GM18502 (cell line): Measurements from ENCODE around the gene SFXN2.
"Not testable (repeated sequence)": the region's sequence is repeated elsewhere in the genome, so short reads cannot be mapped to it uniquely, and the experiment has no call there.

Experiments used
- ATAC-seq: cut with Tn5 transposase; IDR thresholded peaks from one replicate; pipeline ENCODE4 v1.9.1; 2021; ENCODE audit warnings: mild to moderate bottlenecking; ENCODE audit not compliant: unreplicated experiment, poor library complexity

SFXN2 gene, protein sequence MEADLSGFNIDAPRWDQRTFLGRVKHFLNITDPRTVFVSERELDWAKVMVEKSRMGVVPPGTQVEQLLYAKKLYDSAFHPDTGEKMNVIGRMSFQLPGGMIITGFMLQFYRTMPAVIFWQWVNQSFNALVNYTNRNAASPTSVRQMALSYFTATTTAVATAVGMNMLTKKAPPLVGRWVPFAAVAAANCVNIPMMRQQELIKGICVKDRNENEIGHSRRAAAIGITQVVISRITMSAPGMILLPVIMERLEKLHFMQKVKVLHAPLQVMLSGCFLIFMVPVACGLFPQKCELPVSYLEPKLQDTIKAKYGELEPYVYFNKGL

DNA sequence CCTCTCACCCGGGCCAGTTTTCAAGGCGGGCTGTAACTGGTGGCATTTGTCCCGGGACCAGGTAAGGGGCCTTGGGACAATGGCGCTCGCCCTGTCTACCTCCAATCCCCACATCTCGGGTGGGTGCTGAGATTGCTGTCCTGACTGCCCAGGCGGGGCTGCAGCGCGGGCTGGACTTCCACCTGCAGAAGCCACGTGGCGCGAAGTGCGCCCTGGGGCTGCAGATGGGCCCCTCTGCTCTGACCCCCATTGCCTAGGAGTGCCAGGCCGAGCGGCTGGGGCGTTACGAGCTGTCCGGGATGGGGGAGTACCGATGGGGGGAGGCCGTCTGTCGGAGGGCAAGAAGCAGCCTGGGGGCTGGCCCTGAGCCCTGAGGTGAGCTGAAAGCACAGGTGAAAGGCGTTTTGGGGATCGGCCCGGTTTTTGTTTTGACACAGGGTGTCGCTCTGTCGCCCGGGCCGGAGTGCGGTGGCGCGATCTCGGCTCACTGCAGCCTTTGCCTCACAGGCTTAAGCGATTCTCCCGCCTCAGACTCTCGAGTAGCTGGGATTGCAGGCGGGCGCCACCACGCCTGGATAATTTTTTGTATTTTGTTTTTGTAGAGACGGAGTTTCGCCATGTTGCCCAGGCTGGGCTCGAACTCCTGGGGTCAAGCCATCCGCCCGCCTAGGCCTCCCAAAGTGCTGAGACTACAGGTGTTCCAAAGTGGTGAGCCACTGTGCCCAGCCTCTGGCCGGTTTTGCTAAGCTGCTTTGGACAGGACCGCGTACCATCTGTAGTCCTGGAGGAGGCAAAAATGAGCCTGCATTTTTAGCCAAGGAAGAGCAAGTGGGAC lies at the start of gene SFXN2:
Gene SFXN2 (plus strand): TSS at position 16 of the 835 bp plus-strand sequence. CDS start 12,001 bp downstream, outside the sequence.
- ATAC-seq = peak; percentile 25

DNA sequence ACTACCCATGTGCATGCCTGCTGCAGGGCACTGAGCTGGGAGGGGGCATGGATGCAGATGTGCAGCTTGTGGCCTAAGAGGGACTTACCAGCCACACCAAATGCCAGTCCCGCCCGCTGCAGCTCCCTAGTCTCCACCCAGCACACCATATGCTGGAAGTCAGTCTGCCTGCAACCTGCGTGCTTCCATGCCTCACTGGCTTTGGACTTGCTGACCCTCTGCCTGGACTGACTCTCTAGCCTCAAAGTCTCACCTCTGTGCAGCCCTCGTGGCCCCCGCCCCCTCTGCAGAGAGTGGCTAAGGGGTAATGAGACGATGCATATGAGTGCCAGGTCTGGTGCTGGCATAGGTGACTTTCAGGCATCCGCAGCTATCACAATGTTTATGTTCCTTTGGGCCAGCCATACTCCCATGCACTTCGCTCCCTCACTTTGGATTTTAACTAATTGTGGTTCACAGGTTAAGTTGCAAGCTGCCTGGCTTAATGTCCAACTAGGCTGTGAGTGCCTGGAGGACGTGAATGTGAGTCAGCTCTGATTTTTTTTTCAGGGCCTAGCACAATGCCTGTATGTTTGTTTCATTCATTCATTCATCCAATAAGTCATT lies 48.4 kb upstream of the SFXN2 start:
- no peak for ATAC-seq

DNA sequence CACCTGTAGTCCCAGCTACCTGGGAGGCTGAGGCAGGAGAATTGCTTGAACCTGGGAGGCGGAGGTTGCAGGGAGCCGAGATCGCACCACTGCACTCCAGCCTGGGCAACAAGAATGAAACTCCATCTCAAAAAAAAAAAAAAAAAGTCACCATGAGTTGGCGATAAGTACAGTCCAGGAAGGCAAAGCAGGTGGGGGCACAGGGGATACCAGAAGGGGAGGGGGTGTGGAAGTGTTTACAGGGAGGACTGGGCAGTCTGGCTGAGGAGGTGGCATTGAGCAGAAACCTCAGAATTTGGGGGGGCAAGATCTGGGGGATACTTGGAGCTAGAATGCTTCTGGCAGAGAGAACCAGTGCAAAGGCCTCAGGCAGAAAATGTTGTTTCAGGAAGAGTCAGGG lies 47.0 kb upstream of the SFXN2 start:
- not testable (repeated sequence) for ATAC-seq

DNA sequence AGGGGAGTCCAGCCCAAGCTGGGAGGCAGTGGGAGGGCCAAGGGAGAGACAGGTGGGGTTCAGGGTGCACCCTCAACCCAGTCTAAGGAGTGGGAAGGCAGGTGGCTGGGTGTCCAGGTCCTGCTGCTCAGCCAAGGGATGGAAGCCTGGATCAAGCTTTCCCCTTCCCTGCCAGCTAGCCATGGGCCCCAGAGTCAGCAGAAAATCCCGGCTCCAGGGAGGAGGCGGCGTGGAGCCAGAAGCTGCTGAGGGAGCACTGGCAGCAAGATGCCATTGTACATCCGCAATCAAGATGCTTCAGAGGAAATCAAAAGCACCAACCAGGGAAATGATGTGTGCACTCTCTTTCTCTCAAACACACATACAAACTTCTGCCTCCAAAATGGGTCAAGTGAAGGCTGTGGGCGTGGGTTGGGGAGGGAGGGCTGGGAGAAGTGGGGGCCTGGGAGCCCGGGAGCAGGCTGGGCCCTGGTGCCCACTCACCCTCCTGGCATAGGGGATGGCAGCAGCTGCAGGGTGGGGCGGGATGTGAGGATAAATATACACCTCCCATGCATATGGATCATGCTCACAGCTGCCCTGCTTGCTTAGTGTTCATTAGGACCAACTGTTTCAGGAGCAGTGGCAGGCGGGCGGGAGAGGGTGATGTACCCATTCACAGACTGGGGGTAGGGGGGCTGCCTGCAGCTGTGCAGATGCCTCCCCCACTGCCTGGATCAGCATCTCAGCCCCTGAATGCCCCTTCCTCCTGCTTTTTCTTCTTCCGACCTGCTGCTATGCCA lies 45.9 kb upstream of the SFXN2 start:
- no peak for ATAC-seq

DNA sequence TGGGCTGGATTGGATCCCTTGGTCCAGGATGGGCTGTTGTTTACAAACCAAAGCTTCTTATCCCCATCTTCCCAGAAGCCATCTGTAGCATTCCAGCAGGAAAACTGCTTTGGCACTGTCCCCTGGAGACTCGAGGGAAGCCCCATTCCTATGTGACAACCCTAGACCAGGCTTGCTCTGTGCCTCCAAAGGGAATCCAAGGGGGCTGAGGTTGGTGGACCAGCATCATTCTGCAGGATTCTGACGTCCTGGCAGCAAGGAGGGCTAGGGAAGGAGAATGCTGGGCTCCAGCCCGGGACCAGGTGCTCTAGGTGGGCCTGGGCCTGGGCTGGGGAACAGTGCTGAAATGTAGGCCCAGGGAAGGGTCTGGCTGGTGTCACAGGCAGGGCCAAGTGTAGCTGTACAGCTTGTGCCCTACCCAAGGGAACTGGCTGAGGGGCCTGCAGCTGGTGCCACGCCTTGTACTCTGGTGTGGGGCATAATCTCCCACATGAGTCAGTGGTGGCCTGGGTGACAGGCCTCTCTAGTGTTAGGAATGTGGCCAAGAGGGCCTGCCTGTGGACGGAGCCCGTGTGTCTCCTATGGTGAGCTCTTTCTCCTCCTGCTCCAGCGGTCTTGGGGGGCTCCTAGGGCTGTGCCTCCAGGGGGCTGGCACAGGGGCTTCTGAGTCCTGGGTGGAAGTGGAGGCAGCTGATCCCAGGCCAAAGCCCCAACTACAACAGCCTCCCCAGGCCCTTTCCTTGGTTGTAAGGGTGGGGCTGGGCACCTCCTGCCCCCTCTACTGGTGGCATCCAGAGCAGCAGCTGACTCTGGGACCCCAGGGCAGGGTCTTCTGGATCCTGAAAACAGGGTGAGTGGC lies 45.0 kb upstream of the SFXN2 start:
- ATAC-seq = no peak

DNA sequence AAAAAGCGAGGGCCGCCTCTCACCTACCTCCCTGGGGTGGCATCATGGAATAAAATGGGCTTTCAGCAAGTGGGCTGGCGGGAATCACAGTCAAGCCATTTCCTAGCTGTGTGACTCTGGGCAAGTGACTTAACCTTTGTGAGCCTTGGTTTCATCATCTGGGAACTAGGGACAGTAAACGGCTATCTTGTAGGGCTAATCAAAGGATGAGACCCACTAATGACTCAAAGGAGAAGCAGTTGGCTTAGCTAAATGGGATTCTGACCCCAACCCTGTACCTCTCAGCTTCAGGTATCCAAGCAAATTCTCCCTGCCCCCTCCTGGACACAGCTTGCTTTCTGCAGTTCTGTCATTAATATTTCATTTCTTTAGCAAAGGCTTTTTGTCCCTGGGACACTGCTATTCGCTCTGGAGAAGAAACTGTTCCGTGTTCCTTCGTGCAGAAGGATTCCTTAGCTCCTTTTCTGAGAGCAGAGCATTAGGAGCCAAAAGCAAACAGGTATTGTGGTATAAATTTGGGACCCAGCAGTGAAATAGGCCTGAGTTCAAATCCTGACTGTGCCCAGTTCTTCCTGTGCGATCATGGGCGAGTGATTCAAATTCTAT lies 44.3 kb upstream of the SFXN2 start:
- no peak for ATAC-seq

DNA sequence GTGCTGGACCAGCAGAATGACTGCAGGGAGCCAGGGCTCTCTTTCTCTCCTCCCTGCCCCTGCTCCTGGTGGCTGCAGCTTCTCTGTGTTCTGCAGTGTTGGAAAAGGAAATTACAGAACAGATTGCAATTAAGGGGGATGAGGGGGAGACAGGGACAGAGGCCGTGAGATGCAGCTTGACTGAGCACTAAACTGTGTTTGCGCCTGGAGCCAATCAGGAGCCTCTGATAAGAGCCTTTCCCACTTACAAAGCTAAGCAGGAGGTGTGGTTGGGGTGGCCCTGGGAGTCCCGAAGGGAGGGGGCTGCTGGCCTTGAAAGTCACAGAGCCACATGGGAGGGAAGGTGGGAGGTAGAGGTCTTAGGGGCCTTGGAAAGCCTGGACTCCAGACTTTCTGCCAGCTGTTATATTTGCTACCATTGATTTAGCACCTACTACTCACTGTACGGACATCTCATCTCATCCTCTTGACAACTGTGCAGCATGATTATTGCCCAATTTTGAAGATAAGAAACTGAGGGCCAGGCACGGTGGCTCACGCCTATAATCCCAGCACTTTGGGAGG lies 43.5 kb upstream of the SFXN2 start:
- ATAC-seq = no peak

DNA sequence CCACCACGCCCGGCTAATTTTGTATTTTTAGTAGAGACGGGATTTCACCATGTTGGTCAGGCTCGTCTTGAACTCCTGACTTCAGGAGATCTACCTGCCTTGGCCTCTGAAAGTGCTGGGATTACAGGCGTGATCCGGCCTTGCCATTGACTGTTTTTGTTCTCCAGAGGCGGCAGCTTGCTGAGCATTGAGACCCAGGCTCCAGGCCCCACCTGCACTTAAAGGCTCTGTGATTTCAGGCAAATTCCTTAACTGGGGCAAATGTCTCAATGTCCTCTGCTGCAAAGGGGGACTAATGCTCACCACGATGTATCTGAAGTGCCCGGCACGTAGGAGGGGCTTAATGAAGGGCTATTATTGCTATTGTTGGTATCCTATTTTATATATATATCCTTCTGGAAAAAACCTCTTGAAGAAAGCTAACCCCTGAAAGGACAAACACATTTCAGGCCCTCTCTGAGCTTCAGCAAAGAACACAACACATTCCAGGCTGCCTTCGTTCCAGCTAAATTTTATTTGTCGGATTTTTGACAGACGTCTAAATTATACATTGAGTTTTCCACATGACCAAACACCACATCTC lies 41.1 kb upstream of the SFXN2 start:
- ATAC-seq = no peak

DNA sequence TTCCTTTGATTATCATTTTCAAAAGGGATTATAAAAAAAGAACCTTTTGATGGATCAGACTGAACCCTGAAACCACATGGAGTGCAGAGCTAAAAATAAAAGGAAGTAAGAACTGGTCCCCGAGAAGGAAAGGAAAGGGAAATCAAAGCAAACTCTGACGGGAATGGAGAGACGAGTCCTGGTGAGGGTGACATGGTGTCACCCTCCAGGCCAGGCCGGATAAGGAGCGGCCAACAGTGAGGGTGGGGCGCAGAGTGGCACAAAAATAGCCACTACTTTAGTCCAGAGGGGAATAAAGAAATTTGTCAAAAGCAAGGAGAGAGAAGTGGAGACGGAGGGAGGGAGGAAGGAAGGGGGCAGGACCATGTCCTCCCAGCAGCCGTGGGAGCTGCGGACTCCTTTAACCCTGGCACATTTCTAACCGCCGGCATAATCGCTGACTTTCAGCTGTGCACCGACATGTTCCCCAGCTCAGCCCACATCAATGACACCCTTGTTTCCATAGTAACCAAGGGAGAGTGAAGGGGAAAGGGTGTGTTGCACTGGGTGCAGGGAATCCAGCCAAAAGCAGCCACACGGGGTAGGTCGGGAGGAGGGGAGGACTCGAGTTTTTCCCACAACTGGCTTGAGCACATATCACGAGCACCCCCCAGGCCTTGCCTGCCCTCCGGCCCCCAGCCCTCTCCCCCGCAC lies 40.5 kb upstream of the SFXN2 start:
- no peak for ATAC-seq

DNA sequence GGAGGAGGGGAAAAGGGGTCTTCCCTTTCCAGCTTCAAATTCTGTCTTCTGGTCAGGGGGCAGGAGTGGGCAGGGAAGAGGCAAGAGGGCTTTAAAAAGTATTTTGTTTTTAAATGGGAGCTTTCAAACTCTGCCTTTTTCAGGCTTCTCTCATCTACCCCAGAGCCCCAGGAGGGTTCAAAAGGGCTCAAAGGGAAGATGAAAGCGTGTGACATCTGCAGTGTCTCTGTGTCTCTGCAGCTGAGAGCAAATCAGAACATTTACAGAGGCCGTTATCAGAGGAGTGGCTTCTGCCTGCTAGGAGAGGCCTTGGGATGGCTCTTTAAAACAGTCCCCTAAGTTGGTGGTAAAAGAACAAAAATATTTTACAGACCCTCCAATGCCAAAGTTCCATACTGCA lies 39.9 kb upstream of the SFXN2 start:
- no peak for ATAC-seq

DNA sequence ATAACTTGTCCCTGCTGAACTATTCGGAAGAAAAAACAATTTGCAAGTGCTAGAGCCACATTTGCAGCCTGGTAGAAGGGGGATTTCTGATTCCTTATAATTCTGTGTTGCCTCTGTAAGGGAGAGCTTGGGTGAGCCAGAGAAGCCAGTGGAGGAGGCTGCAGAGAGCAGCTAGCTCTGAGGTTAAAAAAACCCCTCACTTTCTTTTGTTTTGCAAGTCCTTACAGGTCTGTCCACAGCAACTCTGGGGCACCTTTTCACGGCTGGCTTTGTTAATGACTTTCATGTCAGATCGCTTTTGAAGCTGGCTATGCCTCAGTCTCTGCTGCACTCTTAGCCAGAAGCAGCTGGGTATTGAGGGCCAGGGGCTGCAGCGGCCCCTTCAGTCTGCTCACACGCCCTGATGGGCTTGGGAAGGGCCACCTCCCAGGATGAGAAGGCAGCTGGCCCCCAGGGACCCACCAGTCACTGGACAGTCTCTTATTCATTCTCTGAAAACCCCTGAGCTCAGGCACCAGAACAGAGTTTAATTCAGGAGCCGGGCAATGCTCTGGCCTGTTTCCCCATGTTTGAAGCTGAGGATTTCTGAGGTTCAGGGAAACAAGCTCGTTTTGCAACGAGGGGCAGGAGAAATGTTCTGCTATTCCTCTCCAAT lies 39.3 kb upstream of the SFXN2 start:
- no peak for ATAC-seq

DNA sequence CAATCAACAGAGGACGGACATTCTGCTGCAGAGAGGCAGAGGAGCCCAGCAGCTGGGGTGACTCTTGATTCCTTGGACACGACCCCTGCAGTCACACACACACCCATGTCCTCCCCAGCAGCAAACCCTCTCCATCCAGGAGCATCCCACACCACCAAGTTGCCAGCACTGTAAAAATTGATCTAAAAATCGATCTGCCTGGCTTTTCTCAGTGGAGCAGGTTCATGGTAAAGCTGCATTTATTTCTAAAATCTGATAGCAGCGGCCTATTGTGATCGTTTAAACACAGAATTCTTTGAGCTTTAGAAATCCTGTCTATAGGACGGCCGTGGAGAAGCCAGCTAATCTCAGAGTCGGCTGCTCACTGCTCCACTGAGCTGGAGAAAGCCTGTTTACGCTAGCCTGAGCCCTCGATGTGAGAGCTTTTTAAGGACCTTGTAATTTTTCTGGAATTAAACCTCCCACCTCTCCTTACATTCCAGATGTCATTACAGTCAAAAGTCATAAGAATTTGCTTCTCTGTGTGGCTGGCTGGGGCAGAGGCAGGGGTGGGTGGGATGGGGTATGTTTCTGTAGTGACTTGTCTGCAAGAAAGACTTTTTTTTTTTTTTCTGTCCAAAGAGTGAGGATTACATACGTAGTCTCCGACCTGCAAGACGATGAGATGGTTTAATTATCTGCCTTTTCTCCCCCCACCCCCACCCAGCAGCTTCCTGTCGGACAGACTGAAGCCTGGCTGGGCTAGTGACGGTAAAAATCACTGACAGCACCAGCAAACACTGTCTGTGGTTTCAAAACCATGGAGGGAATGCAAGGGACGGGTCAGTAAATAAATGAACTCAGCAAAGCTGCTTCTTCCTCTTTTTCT lies 38.5 kb upstream of the SFXN2 start:
- ATAC-seq = no peak

DNA sequence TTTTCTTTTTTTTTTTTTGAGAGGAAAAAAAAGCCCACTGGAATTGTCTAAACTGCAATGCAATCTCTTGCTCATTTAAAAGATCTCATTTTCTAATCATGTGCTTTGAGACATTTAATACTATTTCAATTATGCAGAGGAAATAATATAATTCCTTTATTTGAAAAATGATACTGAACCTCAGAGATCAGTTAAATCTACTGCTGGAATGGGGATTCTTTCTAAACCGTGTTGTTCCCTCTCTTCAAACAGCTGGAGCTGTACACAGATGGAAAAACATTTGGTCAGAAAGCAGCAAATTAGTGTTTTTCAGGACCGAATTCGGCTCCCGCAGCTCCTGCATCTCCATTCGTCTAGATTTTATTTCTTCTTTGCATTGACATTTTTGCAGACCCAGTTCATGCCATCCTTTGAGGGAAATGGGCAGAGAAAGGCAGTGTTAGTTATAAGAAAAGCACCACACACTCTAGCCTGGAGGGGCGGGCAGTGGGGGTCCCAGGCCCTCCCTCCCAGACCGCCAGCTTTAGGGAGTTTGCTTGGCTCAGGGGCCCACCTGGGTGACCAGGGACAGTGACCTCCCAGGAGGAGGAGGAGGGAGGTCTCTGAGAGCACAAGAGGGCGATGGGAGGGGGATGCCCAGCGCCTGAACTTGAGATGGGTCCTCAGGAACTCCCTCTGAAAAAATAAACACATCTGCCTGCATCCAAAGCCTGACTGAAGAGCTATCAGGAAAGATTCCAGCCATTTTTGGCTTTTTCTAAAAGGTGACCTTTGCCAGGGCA lies 37.7 kb upstream of the SFXN2 start:
- ATAC-seq = no peak

DNA sequence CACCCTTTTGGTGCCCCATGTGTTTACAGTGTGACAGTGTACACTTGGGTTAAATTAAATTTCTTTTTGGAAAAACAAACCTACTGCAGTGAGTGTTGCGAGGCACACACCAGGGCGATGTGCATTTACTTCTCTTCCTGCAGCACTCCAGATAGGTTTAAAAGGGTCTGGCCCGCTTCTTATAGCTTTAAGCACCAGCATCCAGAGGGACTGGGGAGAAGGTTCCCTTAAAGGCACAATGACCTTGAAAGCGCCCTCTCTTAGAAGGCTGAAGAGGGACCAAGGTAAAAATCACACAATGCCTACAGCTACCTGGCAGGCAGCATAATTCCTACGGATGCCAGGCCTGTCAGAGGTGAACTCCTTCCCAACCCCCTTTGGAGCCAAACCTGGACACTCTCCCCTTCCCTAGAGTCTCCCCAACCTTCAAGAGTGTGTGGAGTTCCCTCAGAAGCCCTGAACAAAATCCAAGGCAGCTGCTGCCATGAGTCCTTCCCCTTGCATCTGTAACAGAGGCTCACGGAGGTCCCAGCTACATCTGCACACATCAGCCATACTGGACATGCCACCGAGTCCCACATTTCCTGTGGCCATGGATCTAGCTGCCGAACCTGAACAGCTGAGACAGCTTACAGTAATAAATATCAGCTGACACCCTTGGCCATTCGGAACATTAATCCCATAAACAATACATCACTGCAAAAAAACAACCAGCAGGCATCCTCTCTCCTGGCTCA lies 36.9 kb upstream of the SFXN2 start:
- ATAC-seq = no peak

DNA sequence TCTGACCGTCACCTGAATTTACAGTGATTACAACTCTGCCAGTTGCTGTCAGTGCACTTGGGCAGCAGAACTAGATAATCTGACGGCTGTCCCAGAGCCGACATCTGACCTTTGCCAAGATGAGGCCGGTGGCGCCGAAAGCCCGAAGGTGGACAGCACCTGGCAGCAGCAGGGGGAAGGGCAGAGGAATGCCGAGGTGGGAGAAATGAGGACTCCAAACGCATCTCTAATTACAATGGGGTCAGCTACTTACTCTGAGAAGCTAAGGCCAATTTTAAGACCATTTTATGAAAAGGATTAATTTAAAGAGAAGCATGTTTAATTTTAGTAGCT lies 36.4 kb upstream of the SFXN2 start:
- ATAC-seq = no peak
